K562 (cell line): ENCODE data around the gene SPI1. TPM values are rescaled to one million over a fixed set of nuclear protein-coding genes. Genes with fewer than 3 reads are reported as not detected.

Experiments used
- HNRNPUL1 ChIP-seq: fragments of 200-400 bp; formaldehyde crosslinking; IDR thresholded peaks from 2 replicates; pipeline ENCODE4 v1.6.1; 2017; ENCODE audit warnings: low read length
- PHTF2 ChIP-seq: fragments of 250-450 bp; sonication (Bioruptor Pico); IDR thresholded peaks from 2 replicates; pipeline ENCODE4 v1.5.0; 2021; ENCODE audit warnings: mild to moderate bottlenecking
- SREBF2 ChIP-seq: sonication (generic); formaldehyde crosslinking; IDR thresholded peaks from 2 replicates; pipeline ENCODE4 v1.4.0; 2020; ENCODE audit warnings: mild to moderate bottlenecking, missing genetic modification reagents
- ZNF133 ChIP-seq: fragments of 250-450 bp; sonication (Bioruptor Pico); IDR thresholded peaks from 2 replicates; pipeline ENCODE4 v1.4.0; 2020; ENCODE audit warnings: mild to moderate bottlenecking
- ZNF609 ChIP-seq: sonication (generic); formaldehyde crosslinking; IDR thresholded peaks from 2 replicates; pipeline ENCODE4 v1.8.1; 2023; ENCODE audit warnings: missing genetic modification reagents, mild to moderate bottlenecking, borderline replicate concordance
- polyA plus RNA-seq, 8 experiments: library from polyadenylated mRNA; depleted of rRNA in 4 of 8; stranded (reverse) in 5 of 8; unstranded in 3 of 8; fragments of >200 nt; fragmentation: Nextera tagmentation in 2 of 8; fragmentation: Illumina TruSeq in 1 of 8; extraction: Ambion mirVana in 2 of 8; extraction: Trizol in 1 of 8; gene quantifications; 2 replicates each; pipeline versions ENCODE4 v1.2.1 to v1.2.3, GENCODE V29; 2011 to 2014; ENCODE audit warnings: inconsistent platforms in 1 of 8, missing spikeins in 1 of 8
- total RNA-seq, 7 experiments: library from RNA; depleted of rRNA in 6 of 7; stranded (reverse); fragments of >200 nt in 6 of 7; fragmentation: Illumina TruSeq in 2 of 7; extraction: Trizol in 2 of 7; gene quantifications; 2 replicates each; pipeline versions ENCODE4 v1.2.1 to v1.2.3, GENCODE V29; 2011 to 2021; ENCODE audit warnings: low replicate concordance in 1 of 7
- TF ChIP-seq, protein P1 (sequence below): fragments of 250-450 bp; sonication (Bioruptor Pico); IDR thresholded peaks from 2 replicates; pipeline ENCODE4 v1.5.0; 2021; ENCODE audit warnings: mild to moderate bottlenecking, borderline replicate concordance
- TF ChIP-seq, protein P2 (sequence below): fragments of 450-650 bp; formaldehyde crosslinking; IDR thresholded peaks from 2 replicates; pipeline ENCODE4 v1.4.0; 2020; ENCODE audit warnings: mild to moderate bottlenecking, moderate library complexity

Gene SPI1
- total and polyA plus RNA-seq, 9 of the 15 experiments (the other 6 are each of a cell fraction or from before 2014, with no cell fraction given): 0.10 to 33.7 (median 10.3) TPM

- no peak for TF ChIP-seq ZNF609
- TF ChIP-seq, protein P1, sequence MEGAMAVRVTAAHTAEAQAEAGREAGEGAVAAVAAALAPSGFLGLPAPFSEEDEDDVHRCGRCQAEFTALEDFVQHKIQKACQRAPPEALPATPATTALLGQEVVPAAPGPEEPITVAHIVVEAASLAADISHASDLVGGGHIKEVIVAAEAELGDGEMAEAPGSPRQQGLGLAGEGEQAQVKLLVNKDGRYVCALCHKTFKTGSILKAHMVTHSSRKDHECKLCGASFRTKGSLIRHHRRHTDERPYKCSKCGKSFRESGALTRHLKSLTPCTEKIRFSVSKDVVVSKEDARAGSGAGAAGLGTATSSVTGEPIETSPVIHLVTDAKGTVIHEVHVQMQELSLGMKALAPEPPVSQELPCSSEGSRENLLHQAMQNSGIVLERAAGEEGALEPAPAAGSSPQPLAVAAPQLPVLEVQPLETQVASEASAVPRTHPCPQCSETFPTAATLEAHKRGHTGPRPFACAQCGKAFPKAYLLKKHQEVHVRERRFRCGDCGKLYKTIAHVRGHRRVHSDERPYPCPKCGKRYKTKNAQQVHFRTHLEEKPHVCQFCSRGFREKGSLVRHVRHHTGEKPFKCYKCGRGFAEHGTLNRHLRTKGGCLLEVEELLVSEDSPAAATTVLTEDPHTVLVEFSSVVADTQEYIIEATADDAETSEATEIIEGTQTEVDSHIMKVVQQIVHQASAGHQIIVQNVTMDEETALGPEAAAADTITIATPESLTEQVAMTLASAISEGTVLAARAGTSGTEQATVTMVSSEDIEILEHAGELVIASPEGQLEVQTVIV (CRISPR knock-in tag): no peak
- no peak for TF ChIP-seq HNRNPUL1
- TF ChIP-seq, protein P2, sequence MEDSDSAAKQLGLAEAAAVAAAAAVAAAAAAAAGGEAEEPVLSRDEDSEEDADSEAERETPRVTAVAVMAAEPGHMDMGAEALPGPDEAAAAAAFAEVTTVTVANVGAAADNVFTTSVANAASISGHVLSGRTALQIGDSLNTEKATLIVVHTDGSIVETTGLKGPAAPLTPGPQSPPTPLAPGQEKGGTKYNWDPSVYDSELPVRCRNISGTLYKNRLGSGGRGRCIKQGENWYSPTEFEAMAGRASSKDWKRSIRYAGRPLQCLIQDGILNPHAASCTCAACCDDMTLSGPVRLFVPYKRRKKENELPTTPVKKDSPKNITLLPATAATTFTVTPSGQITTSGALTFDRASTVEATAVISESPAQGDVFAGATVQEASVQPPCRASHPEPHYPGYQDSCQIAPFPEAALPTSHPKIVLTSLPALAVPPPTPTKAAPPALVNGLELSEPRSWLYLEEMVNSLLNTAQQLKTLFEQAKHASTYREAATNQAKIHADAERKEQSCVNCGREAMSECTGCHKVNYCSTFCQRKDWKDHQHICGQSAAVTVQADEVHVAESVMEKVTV (CRISPR knock-in tag): no peak
- TF ChIP-seq SREBF2 (CRISPR knock-in tag): no peak
- no peak for TF ChIP-seq PHTF2 (CRISPR knock-in tag)
- TF ChIP-seq ZNF133 (CRISPR knock-in tag): no peak
Observed at GRCh38 chr11:47337229-47337924, 41.0 kb downstream of the SPI1 start (continued).
